ENCODE results near the gene FRMPD4. TPM values are rescaled to one million over a fixed set of nuclear protein-coding genes. Genes with fewer than 3 reads are reported as not detected.

FRMPD4 gene
- total RNA-seq, 2 experiments from 2014 or later, result not detected

- intact Hi-C loops (cut with micrococcal nuclease), result no loop called here
- no peak for DNase-seq
- no peak overlapping the region for H3K27ac Mint-ChIP-seq
- H3K9me3 Mint-ChIP-seq, result no peaks in the 10 kb centered on the region
- peaks cover 2% of the 10 kb centered on the region for H3K27me3 Mint-ChIP-seq (ENCODE audit: low read depth)
- H3K4me1 Mint-ChIP-seq (ENCODE audit: low read depth), result no peaks in the 10 kb centered on the region
- no peak overlapping the region for H3K4me3 Mint-ChIP-seq
- CTCF ChIA-PET, result no interaction called here
- no peaks in the 10 kb centered on the region for H3K36me3 Mint-ChIP-seq (ENCODE audit: low read depth)
Observed at GRCh38 chrX:12315526-12315925, 177.3 kb downstream of the FRMPD4 start.

DNA sequence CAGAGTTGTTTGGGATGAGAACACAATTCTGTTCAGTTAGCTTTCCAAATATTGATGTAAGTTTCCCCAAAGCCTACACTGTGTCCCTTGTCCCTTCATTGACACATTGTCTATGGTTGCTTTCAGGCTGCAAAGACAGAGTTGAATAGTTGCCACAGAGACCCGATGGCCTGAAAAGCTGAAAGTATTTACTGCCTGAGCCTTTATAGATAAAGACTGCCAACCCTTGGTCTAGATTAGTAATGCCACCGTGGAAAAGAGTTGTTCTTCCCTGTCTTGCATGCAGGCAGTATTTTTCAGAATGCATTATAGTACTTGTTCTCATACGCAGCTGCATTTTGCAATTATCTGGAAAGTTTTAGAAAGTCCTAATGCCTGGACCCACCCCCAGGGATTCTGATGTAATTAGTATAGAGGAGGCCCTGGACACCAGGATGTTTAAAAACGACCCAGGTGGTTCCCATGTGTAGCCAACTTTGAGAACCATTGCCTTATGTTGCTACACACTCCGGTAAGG, 180.8 kb downstream of the FRMPD4 start:
- Mint-ChIP-seq H3K4me1 (ENCODE audit: low read depth) (no peaks in the 10 kb centered on the region), H3K27ac (no peak overlapping the region), H3K9me3 (no peaks in the 10 kb centered on the region), H3K36me3 (ENCODE audit: low read depth) (no peaks in the 10 kb centered on the region), H3K4me3 (no peak overlapping the region), H3K27me3 (ENCODE audit: low read depth) (peaks cover 2% of the 10 kb centered on the region)
- intact Hi-C loops (cut with micrococcal nuclease), result no loop called here
- CTCF ChIA-PET, result no interaction called here
- no peak for DNase-seq

DNA sequence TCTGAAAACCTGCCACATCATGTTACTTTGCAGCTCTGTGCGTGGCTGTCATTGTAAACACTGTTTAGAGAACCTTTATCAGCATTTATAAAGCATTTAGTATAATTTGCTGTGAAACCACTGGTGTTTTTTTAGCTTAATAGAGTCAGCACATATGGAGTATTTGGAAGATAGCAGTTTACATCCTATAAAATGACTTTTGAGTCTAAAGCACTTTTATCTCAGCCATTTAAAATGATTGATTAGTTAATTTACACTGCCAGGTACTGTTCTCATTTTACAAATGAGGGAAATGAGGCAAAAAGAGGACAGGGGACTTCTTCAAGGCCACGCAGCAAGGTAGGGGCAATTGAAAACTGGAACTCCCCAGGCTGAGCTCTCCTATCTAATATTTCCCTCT, 181.7 kb downstream of the FRMPD4 start:
- Mint-ChIP-seq H3K27ac (no peak overlapping the region), H3K9me3 (no peaks in the 10 kb centered on the region), H3K36me3 (ENCODE audit: low read depth) (no peaks in the 10 kb centered on the region), H3K4me3 (no peak overlapping the region), H3K4me1 (ENCODE audit: low read depth) (no peaks in the 10 kb centered on the region), H3K27me3 (ENCODE audit: low read depth) (peaks cover 2% of the 10 kb centered on the region)
- no peak for DNase-seq
- intact Hi-C loops (cut with micrococcal nuclease), result no loop called here
- CTCF ChIA-PET, result no interaction called here

DNA sequence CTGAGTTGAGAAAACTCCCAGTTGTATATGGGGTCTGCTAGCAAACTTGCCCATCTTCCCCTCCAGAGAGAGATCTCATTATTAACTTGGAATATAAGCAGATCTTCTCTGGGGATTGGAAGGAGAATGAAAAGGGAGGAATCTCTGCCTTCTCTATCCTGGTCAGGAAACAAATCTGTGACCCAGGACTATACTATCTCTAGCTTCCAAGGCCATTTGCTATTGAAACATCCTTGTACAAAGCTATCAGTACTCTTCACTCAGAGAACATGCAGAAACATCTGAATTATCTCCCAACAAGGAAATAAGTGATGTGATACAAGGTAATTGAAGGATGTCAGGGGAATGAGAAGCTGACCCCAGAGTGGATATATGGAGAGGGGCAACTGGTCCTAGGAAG, 183.8 kb downstream of the FRMPD4 start:
- Mint-ChIP-seq H3K4me3 (no peak overlapping the region), H3K36me3 (ENCODE audit: low read depth) (no peaks in the 10 kb centered on the region), H3K27me3 (ENCODE audit: low read depth) (peaks cover 2% of the 10 kb centered on the region), H3K27ac (no peak overlapping the region), H3K4me1 (ENCODE audit: low read depth) (no peaks in the 10 kb centered on the region), H3K9me3 (no peaks in the 10 kb centered on the region)
- CTCF ChIA-PET, result no interaction called here
- DNase-seq, result no peak
- intact Hi-C loops (cut with micrococcal nuclease), result no loop called here

- H3K9me3 Mint-ChIP-seq, result no peaks in the 10 kb centered on the region
- no peak overlapping the region for H3K4me3 Mint-ChIP-seq
- no peaks in the 10 kb centered on the region for H3K36me3 Mint-ChIP-seq (ENCODE audit: low read depth)
- CTCF ChIA-PET, result no interaction called here
- H3K27me3 Mint-ChIP-seq (ENCODE audit: low read depth), result peaks cover 2% of the 10 kb centered on the region
- intact Hi-C loops (cut with micrococcal nuclease), result no loop called here
- no peak for DNase-seq
- H3K27ac Mint-ChIP-seq, result no peak overlapping the region
- no peaks in the 10 kb centered on the region for H3K4me1 Mint-ChIP-seq (ENCODE audit: low read depth)
Observed at GRCh38 chrX:12325171-12325570, 186.9 kb downstream of the FRMPD4 start.

GRCh38 chrX:12327836-12328235, 189.6 kb downstream of the FRMPD4 start:
- no peak overlapping the region for H3K4me3 Mint-ChIP-seq
- H3K27me3 Mint-ChIP-seq (ENCODE audit: low read depth), result no peaks in the 10 kb centered on the region
- no peak for DNase-seq
- H3K36me3 Mint-ChIP-seq (ENCODE audit: low read depth), result no peaks in the 10 kb centered on the region
- no peak overlapping the region for H3K27ac Mint-ChIP-seq
- H3K4me1 Mint-ChIP-seq (ENCODE audit: low read depth), result no peaks in the 10 kb centered on the region
- no peaks in the 10 kb centered on the region for H3K9me3 Mint-ChIP-seq
- intact Hi-C loops (cut with micrococcal nuclease), result no loop called here
- CTCF ChIA-PET, result no interaction called here

- CTCF ChIA-PET, result no interaction called here
- DNase-seq, result no peak
- Mint-ChIP-seq H3K4me1 (ENCODE audit: low read depth) (no peaks in the 10 kb centered on the region), H3K4me3 (no peak overlapping the region), H3K27me3 (ENCODE audit: low read depth) (no peaks in the 10 kb centered on the region), H3K27ac (no peak overlapping the region), H3K36me3 (ENCODE audit: low read depth) (no peaks in the 10 kb centered on the region), H3K9me3 (no peaks in the 10 kb centered on the region)
- intact Hi-C loops (cut with micrococcal nuclease), result no loop called here
Observed at GRCh38 chrX:12329476-12329875, 191.2 kb downstream of the FRMPD4 start.

DNA sequence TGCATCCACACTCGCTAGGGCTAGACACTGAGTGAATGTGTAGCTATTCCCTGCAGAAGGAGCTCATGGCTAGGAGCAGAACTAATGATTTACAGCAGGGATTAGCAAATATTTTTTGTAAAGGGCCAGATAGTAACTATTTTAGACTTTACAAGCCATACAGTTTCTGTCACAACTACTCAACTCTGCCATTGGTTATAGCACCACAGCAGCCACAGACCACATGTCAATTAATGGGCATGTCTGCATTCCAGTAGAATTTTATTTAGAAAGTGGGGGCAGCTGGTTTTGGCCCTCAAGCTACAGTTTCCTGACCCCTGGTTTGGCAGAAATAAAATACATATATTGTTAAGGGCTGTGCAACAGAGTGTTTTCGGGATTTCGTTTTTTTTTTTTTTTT, 192.6 kb downstream of the FRMPD4 start:
- intact Hi-C loops (cut with micrococcal nuclease), result no loop called here
- no peak for DNase-seq
- CTCF ChIA-PET, result no interaction called here
- Mint-ChIP-seq H3K27ac (no peak overlapping the region), H3K9me3 (no peaks in the 10 kb centered on the region), H3K4me3 (no peak overlapping the region), H3K4me1 (ENCODE audit: low read depth) (no peaks in the 10 kb centered on the region), H3K27me3 (ENCODE audit: low read depth) (no peaks in the 10 kb centered on the region), H3K36me3 (ENCODE audit: low read depth) (no peaks in the 10 kb centered on the region)

- intact Hi-C loops (cut with micrococcal nuclease), result no loop called here
- DNase-seq, result no peak
- Mint-ChIP-seq H3K36me3 (ENCODE audit: low read depth) (no peaks in the 10 kb centered on the region), H3K4me3 (no peak overlapping the region), H3K4me1 (ENCODE audit: low read depth) (no peaks in the 10 kb centered on the region), H3K27me3 (ENCODE audit: low read depth) (no peaks in the 10 kb centered on the region), H3K9me3 (no peaks in the 10 kb centered on the region), H3K27ac (no peak overlapping the region)
- CTCF ChIA-PET, result no interaction called here
Observed at GRCh38 chrX:12332786-12333347, 194.6 kb downstream of the FRMPD4 start.

GRCh38 chrX:12339921-12340320, 201.6 kb downstream of the FRMPD4 start:
- intact Hi-C loops (cut with micrococcal nuclease), result no loop called here
- Mint-ChIP-seq H3K4me1 (ENCODE audit: low read depth) (no peaks in the 10 kb centered on the region), H3K4me3 (no peak overlapping the region), H3K36me3 (ENCODE audit: low read depth) (no peaks in the 10 kb centered on the region), H3K27ac (no peak overlapping the region), H3K9me3 (no peaks in the 10 kb centered on the region), H3K27me3 (ENCODE audit: low read depth) (no peaks in the 10 kb centered on the region)
- DNase-seq, result no peak
- CTCF ChIA-PET, result no interaction called here

- no peaks in the 10 kb centered on the region for H3K9me3 Mint-ChIP-seq
- H3K36me3 Mint-ChIP-seq (ENCODE audit: low read depth), result no peaks in the 10 kb centered on the region
- no peak for DNase-seq
- H3K27me3 Mint-ChIP-seq (ENCODE audit: low read depth), result no peaks in the 10 kb centered on the region
- H3K4me1 Mint-ChIP-seq (ENCODE audit: low read depth), result no peaks in the 10 kb centered on the region
- intact Hi-C loops (cut with micrococcal nuclease), result no loop called here
- CTCF ChIA-PET, result no interaction called here
- no peak overlapping the region for H3K4me3 Mint-ChIP-seq
- no peak overlapping the region for H3K27ac Mint-ChIP-seq
Observed at GRCh38 chrX:12344954-12345353, 206.7 kb downstream of the FRMPD4 start.

DNA sequence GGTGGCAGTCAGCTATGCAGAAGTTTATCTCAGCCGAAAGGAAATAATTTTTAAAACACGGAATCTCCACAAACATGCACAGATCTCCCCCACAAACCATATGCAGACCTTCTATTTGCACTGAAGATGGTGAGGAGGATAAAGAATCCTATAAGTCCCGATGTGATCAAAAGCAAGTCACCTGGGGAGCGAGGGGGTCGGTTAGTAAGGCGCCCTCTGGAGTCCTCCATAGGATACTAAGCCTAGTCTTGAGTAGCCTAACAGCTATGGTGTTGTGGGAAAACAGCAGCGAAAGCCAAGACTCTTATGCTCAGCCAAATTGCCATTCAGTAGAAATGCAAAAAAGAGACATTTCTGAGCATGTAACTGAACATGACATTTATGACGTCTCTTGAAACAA, 210.9 kb downstream of the FRMPD4 start:
- Mint-ChIP-seq H3K9me3 (no peaks in the 10 kb centered on the region), H3K36me3 (ENCODE audit: low read depth) (no peaks in the 10 kb centered on the region), H3K27ac (no peak overlapping the region), H3K27me3 (ENCODE audit: low read depth) (no peaks in the 10 kb centered on the region), H3K4me3 (no peak overlapping the region), H3K4me1 (ENCODE audit: low read depth) (no peaks in the 10 kb centered on the region)
- no peak for DNase-seq
- intact Hi-C loops (cut with micrococcal nuclease), result no loop called here
- CTCF ChIA-PET, result no interaction called here

DNA sequence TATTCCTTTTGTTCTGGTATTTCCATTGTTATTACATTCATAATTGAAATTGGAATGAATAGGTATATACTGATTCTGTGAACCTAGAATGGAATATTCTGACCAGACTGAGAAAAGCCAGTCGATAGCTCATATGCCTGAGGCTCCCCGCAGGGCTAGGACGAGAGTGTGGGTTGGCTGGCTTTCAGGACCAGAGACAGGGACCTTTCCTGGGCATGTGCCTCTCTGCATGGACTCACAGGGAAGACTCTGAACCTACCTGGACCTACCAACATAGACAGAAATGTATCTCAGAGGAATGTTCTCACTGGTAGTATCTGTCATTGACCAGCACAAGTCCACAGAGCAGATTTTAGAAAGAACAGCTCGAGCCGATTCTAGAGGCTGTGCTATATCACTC, 214.6 kb downstream of the FRMPD4 start:
- no peak for DNase-seq
- H3K27ac Mint-ChIP-seq, result no peak overlapping the region
- no peaks in the 10 kb centered on the region for H3K36me3 Mint-ChIP-seq (ENCODE audit: low read depth)
- H3K27me3 Mint-ChIP-seq (ENCODE audit: low read depth), result no peaks in the 10 kb centered on the region
- CTCF ChIA-PET, result no interaction called here
- no peaks in the 10 kb centered on the region for H3K9me3 Mint-ChIP-seq
- no peak overlapping the region for H3K4me3 Mint-ChIP-seq
- intact Hi-C loops (cut with micrococcal nuclease), result no loop called here
- no peaks in the 10 kb centered on the region for H3K4me1 Mint-ChIP-seq (ENCODE audit: low read depth)

GRCh38 chrX:12360383-12360782, 222.1 kb downstream of the FRMPD4 start:
- H3K4me3 Mint-ChIP-seq, result no peak overlapping the region
- intact Hi-C loops (cut with micrococcal nuclease), result no loop called here
- no peaks in the 10 kb centered on the region for H3K27me3 Mint-ChIP-seq (ENCODE audit: low read depth)
- CTCF ChIA-PET, result no interaction called here
- H3K36me3 Mint-ChIP-seq (ENCODE audit: low read depth), result no peaks in the 10 kb centered on the region
- no peak overlapping the region for H3K27ac Mint-ChIP-seq
- H3K4me1 Mint-ChIP-seq (ENCODE audit: low read depth), result no peaks in the 10 kb centered on the region
- H3K9me3 Mint-ChIP-seq, result no peaks in the 10 kb centered on the region
- no peak for DNase-seq
